ENCODE data around the gene SIPA1L3.

SIPA1L3 gene

GRCh38 chr19:38076337-38076736 is 169.3 kb downstream of the SIPA1L3 start:
- DNase-seq, result no peak

GRCh38 chr19:38078302-38078930 is 171.4 kb downstream of the SIPA1L3 start:
- DNase-seq, result no peak

DNA sequence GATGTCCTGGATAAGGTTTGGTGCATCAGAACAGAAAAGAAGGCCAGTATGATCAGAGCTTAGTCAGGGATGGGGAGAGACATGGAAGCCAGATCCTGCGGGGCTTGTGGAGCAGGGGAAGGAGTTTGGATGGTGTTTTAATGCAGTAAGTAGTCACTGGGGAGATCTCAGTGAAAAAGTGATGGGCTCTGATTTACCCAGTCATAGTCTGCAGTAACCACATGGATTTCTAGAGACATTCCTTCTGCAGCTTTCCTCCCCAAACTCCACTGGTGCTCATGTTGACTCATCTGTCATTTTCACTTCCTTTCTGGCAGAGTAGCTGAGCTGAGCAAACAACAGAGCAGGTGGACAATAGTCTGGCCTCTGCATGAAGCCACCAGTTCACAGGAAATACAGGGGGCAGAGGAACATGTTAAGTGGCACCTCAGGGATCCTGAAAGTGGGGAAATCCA is 172.9 kb downstream of the SIPA1L3 start:
- peak; percentile 89 for DNase-seq

GRCh38 chr19:38081547-38082255 is 174.7 kb downstream of the SIPA1L3 start:
- no peak for DNase-seq

GRCh38 chr19:38082256-38083118 is 175.5 kb downstream of the SIPA1L3 start:
- DNase-seq, result no peak

- DNase-seq, result no peak
Observed at GRCh38 chr19:38084196-38084595, 177.2 kb downstream of the SIPA1L3 start.

DNA sequence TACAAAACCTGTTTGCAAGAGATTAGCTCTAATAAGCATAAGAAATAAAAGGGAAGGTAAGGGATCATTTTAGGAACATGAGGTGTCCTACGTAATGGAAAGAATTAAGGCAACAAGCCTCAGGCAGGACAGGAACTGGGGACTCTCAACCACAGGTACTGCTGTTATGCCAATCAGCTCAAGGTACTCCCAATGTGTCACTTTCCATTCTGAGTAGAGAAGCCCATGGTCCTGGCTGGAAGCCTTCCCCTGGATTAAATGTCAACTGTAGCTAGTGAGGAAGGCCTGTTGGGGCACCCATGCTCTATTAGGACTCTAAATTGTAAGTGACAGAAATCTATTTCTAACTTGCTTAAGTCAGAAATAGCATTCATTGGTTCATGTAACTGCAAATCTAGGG is 182.4 kb downstream of the SIPA1L3 start:
- DNase-seq, result no peak

GRCh38 chr19:38093154-38093553 is 186.1 kb downstream of the SIPA1L3 start:
- no peak for DNase-seq

DNA sequence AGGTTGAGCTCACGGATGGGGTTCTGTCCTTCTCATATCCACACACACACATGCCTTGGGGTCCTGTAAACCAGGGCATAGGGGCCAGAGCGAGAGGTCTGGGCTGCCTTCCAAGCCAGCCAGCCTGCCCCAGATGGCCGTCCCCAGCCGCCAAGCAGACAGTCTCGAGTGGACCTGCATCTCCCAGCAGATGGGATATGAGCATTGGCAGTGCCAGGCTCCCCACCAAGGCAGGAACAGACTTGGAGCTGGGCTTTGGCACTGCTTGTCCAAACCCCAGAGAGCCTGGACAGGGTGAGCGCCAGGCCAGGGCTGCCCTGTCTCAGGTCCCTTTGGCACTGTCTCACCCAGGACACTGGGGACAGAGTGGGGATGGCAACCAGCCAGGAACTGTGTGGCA is 186.6 kb downstream of the SIPA1L3 start:
- no peak for DNase-seq

DNA sequence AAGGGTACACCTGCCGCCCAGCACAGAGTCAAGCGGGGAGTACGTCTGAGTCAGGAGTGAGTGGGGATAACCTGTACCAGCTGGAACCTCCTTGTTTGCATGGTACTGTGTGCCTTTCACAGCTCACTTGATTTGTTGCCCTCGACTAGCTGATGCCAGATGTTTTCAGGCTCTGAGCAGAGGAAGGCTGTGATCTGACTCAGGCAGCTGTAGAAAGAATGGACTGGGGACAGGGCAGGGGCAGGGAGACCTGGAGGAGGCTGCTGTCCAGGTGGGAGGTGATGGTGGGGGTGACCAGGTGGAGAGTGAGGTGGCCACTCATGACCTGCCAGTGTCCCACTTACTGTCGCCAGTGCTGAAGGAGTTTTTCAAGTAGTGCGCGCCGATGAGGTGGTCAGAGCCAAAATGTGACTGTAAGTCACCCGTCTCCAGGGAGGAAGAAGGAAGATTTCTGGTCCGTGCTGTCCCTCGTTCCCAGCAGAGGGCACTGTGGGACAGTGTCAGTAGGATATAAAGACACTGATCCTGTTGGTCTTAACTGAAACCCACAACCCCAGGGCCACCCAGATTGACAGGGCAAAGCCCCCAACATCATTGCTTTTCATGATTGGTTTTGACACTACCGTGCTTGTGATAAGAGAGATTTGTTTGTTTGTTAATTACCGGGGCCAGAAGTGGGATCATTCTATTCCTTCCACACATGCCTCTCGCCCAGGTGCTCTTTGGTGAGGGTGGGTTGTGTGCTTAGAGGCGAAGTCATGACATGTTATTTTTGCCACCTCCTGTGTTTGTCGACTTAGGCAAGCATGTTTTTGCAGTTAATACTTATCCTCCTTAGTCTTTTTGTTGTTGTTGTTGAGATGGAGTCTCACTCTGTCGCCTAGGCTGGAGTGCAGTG is 188.7 kb downstream of the SIPA1L3 start:
- peak; percentile 72 for DNase-seq

DNA sequence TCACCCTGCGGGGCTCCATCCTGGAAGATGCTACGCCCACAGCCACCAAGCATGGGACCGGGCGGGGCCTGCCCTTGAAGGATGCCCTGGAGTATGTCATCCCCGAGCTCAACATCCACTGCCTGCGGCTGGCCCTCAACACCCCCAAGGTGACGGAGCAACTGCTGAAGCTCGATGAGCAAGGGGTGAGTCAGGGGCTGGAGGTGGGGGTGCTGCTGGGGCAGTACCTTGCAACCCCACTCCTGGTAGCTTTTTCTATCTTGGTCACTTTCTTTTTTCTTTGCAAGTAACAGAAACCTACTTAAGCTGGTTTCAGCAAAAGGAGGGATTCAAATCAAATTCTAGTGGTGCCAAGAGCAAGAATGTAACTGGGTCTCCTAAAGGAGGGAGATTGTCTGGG is 193.0 kb downstream of the SIPA1L3 start:
- no peak for DNase-seq

DNA sequence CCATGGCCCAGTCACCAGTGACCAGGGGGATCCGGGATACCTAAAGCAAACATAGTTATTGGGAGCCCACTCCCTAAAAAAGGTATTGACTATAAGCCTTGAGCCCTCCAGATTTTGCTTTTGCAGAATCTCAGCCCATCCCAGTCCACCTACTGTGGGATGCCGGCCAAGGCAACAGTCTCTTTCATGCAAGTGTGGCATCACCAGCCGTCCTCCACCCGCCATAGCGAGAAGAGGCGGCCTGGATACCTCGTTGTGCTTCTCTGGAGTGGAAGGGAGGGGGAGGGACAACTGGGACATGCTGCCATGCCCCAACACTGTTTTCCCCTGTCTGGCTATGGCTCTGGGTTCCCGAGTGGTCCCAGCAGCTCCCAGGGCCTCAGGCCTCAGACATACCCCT is 193.6 kb downstream of the SIPA1L3 start:
- no peak for DNase-seq

DNA sequence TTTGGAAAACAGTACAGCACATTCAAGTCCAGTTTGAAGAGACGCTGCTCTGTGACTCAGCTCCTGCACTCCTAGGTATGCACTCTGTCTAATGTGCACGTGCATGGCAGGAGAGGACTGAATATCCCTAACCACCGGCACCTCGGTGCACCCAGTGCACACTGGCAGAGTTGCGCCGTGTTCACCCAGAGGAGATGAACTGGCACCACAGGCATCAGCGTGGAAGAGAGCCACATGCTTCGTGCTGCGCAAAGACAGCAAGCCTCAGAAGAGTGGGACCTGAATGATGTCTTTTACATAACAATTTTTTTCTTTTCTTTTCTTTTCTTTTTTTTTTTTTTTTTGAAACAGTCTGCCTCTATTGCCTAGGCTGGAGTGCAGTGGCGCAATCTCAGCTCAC is 194.7 kb downstream of the SIPA1L3 start:
- no peak for DNase-seq

GRCh38 chr19:38105574-38105973 is 198.6 kb downstream of the SIPA1L3 start:
- DNase-seq, result no peak

GRCh38 chr19:38107129-38107528 is 200.1 kb downstream of the SIPA1L3 start:
- no peak for DNase-seq

DNA sequence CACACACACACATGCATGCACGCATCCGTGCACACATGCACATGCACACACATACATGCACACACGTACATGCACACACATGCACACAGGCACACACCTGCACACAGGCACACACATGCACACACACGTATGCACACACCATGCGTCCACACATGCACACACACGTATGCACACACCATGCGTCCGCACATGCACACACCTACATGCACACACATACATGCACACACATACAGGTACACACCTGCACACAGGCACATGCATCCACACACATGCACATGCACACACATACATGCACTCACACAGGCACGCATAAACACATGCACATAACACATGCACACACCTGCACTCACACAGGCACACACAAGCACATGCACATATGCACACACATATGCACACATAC is 204.9 kb downstream of the SIPA1L3 start:
- DNase-seq, result no peak

DNA sequence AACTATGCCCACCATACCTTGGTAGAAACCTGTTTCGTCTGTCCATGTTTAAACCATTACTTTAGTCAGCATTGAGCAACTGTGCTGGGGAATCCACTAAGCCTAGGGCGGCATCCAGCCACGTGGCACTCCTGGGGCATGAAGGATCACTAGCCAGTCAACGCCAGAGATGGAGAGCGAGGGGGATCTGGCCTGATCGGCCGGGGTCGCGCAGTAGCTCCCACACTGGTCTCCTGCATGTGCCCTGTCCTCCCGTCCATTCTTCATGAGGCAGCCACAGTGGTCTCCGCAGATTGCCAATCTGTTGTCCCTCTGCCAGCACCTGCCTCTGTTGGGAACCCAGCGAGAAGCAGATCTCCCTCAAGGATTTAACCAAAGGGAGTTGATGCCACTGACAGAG is 207.6 kb downstream of the SIPA1L3 start:
- no peak for DNase-seq

GRCh38 chr19:38115271-38115802 is 208.3 kb downstream of the SIPA1L3 start:
- no peak for DNase-seq

DNA sequence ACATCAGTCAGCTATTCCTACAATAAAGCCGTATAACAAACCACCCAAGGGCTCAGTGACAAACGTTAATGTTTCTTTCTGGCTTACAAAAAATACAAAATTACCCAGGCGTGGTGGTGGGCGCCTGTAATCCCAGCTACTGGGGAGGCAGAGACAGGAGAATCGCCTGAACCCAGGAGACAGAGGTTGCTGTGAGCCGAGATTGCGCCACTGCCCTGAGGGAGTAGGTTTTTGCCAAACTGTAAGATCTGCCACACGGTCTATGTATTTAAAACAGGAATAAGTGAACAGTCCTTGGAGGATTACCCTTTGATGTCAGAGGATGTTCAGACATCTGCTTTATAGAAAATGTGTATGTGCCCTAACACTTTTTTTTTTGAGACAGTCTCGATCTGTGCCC is 211.2 kb downstream of the SIPA1L3 start:
- DNase-seq, result no peak

GRCh38 chr19:38120471-38121025 is 213.5 kb downstream of the SIPA1L3 start:
- no peak for DNase-seq

- no peak for DNase-seq
Observed at GRCh38 chr19:38122402-38123093, 215.5 kb downstream of the SIPA1L3 start.
